ENCODE data around the gene TNFAIP3.

Gene TNFAIP3

DNA sequence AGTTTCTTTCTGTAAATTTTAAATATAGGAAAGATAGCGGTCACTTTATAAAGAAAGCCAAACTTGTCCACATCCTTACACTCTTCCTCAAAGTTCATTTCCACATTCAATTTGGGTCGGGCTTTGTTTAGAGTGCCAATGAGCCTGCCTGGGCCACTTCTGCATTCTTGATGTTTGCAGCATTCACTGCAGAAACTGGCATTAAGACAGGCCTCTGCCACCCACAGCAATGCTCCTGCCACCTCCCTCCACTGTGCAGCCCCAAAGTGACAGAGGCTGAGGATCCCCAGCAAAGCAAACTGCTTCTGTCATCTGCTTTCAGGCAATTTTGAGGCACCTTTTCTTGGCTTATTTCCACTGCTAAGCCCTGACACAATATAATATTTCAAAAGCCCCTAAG, 61.2 kb downstream of the TNFAIP3 start:
- no peak for DNase-seq (ENCODE audit: low read depth in 2 of 2)
- TF ChIP-seq, protein P1, sequence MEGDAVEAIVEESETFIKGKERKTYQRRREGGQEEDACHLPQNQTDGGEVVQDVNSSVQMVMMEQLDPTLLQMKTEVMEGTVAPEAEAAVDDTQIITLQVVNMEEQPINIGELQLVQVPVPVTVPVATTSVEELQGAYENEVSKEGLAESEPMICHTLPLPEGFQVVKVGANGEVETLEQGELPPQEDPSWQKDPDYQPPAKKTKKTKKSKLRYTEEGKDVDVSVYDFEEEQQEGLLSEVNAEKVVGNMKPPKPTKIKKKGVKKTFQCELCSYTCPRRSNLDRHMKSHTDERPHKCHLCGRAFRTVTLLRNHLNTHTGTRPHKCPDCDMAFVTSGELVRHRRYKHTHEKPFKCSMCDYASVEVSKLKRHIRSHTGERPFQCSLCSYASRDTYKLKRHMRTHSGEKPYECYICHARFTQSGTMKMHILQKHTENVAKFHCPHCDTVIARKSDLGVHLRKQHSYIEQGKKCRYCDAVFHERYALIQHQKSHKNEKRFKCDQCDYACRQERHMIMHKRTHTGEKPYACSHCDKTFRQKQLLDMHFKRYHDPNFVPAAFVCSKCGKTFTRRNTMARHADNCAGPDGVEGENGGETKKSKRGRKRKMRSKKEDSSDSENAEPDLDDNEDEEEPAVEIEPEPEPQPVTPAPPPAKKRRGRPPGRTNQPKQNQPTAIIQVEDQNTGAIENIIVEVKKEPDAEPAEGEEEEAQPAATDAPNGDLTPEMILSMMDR (IDR thresholded peaks at IDR 0.05; ENCODE audit: low read depth, low read length): no peak
- no peak overlapping the region for H3K4me3 ChIP-seq (replicated peaks in 1 of 2; ENCODE audit: low read depth in 2 of 2, low read length in 2 of 2)

DNA sequence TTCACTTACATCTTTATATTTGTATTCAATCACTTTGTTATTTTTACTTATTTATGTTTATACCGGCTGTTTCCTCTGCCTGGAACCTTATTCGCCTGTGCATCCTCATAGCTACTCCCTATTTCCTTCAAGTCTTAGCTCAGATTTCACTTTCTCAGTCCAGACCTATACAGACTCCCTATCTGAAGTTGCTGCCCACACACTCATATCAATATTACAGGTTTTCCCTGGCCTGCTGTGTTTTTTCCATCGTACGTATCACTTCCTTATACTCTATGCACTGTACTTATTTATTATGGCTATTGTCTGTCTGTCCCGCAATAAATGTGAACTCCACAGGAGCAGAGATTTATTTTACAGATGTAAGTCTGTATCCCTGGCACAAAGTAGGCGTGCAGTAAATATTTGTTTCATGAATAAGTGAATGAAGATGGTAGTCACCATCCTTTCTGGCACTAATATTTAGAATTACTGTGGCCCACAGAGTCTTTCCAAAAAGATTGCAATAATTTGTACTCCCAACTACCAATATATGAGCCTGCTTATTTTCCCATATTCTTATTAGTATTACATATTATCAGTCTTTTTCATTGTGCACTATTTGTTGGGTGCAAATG, 64.9 kb downstream of the TNFAIP3 start:
- TF ChIP-seq, protein P1 (IDR thresholded peaks at IDR 0.05; ENCODE audit: low read depth, low read length): no peak
- DNase-seq (ENCODE audit: low read depth in 2 of 2): no peak

More for the DNA sequence above, 64.9 kb downstream of the TNFAIP3 start:
- no peak overlapping the region for H3K4me3 ChIP-seq (replicated peaks in 1 of 2; ENCODE audit: low read depth in 2 of 2, low read length in 2 of 2)
